Measurements from ENCODE around the gene ZIM2.

DNA sequence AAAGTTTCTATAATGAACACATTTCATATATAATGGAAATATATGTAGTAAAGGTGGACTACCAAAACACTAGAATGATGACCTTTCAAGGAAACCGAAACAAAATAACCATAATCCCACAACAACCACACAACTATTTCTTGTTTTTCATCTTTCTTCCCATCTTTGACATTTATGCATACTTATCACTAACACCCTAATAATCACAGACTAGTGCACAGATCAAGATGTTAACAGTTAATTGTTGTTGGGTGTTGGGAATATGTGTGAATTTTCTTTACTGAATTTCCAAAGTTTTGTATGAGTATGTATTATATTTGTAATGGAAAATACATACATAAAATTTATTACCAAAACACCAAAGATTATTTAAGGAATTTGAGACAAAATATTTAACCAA lies 30.3 kb downstream of the ZIM2 start:
- TF ChIP-seq POLR2A (IDR thresholded peaks at IDR 0.05): no peak
- TF ChIP-seq CTCF (IDR thresholded peaks at IDR 0.05): no peak
